HG02759 (cell line): Measurements from ENCODE around the gene TMEM150B.

Source experiments
- ATAC-seq: cut with Tn5 transposase; IDR thresholded peaks from one replicate; pipeline ENCODE4 v1.9.1; 2021; ENCODE audit warnings: mild to moderate bottlenecking, moderate library complexity; ENCODE audit not compliant: unreplicated experiment

The TMEM150B gene

GRCh38 chr19:55325172-55325571 lies at the start of gene TMEM150B:
TSS of gene TMEM150B (minus strand) at chr19:55325341. CDS start at chr19:55321036, 4,305 bp downstream.
- no peak for ATAC-seq

GRCh38 chr19:55373993-55374757 lies 49.0 kb upstream of the TMEM150B start:
- no peak for ATAC-seq

GRCh38 chr19:55373306-55373992 lies 48.3 kb upstream of the TMEM150B start:
- no peak for ATAC-seq

GRCh38 chr19:55372316-55373081 lies 47.4 kb upstream of the TMEM150B start:
- no peak for ATAC-seq

- ATAC-seq = no peak
Observed at GRCh38 chr19:55370305-55370988, 45.3 kb upstream of the TMEM150B start, which contains the start of gene IL11. TSS of gene IL11 (minus strand) at chr19:55370463. CDS start at chr19:55370310, 153 bp downstream.

- no peak for ATAC-seq
Observed at GRCh38 chr19:55369653-55370304, 44.6 kb upstream of the TMEM150B start.

- no peak for ATAC-seq
Observed at GRCh38 chr19:55368701-55369563, 43.8 kb upstream of the TMEM150B start.

GRCh38 chr19:55368106-55368505 lies 43.0 kb upstream of the TMEM150B start:
- ATAC-seq = no peak

GRCh38 chr19:55366790-55367189 lies 41.6 kb upstream of the TMEM150B start:
- ATAC-seq = no peak

- ATAC-seq = no peak
Observed at GRCh38 chr19:55365964-55366363, 40.8 kb upstream of the TMEM150B start.

- no peak for ATAC-seq
Observed at GRCh38 chr19:55365245-55365644, 40.1 kb upstream of the TMEM150B start.

GRCh38 chr19:55362990-55363716 lies 38.0 kb upstream of the TMEM150B start, which contains the start of gene GARIN5B:
TSS of gene GARIN5B (minus strand) at chr19:55363260. CDS start at chr19:55363066, 194 bp downstream.
- no peak for ATAC-seq

GRCh38 chr19:55362174-55362989 lies 37.2 kb upstream of the TMEM150B start:
- ATAC-seq = no peak

GRCh38 chr19:55360902-55361301 lies 35.8 kb upstream of the TMEM150B start:
- ATAC-seq = no peak

- no peak for ATAC-seq
Observed at GRCh38 chr19:55358943-55359908, 34.1 kb upstream of the TMEM150B start.

GRCh38 chr19:55358493-55358892 lies 33.4 kb upstream of the TMEM150B start:
- no peak for ATAC-seq
